NB4 (cell line): ENCODE measurements around the gene SRGAP2B.
"Not testable (repeated sequence)": the region's sequence is repeated elsewhere in the genome, so short reads cannot be mapped to it uniquely, and the experiment has no call there.

Source experiments
- CTCF ChIP-seq: IDR thresholded peaks from one replicate; pipeline ENCODE4 v1.5.1; 2012; ENCODE audit warnings: low read depth, low read length
- MAX ChIP-seq: IDR thresholded peaks from 2 replicates; pipeline ENCODE4 v1.6.1; 2011; ENCODE audit warnings: low read depth, low read length
- MYC ChIP-seq: IDR thresholded peaks from 2 replicates; pipeline ENCODE4 v1.6.1; 2011; ENCODE audit warnings: low read depth, low read length
- POLR2A ChIP-seq: IDR thresholded peaks from 2 replicates; pipeline ENCODE4 v1.6.1; 2011; ENCODE audit warnings: mild to moderate bottlenecking; ENCODE audit not compliant: insufficient read length; ENCODE audit errors: extremely low read depth

- TF ChIP-seq CTCF, POLR2A, MAX, MYC: not testable (repeated sequence)
These were observed 96.2 kb downstream of the SRGAP2B start for GRCh38 chr1:144998981-144999273.
